A549 (cell line): Measurements from ENCODE around the gene CHN1. TPM values are rescaled to one million over a fixed set of nuclear protein-coding genes. Genes with fewer than 3 reads are reported as not detected.

Experiments used
- ATAC-seq, 2 experiments: fragments of 200-7000 bp in 1 of 2; fragments of >200 bp in 1 of 2; cut with Nextera tagmentation in 1 of 2; cut with Tn5 transposase in 1 of 2; 3 replicates each; pipeline versions ENCODE4 v1.8.0 to v1.9.1; 2018 to 2020; ENCODE audit warnings: mild to moderate bottlenecking in 1 of 2, moderate library complexity in 1 of 2
- CTCF ChIA-PET: fragments of 300-600 bp; sonication (Branson Sonifier 250); formaldehyde crosslinking; extraction: SDS; loops from one replicate; lab custom pipeline; 2021; ENCODE audit warnings: antibody characterized with exemption, inconsistent platforms; lab: Yijun Ruan, JAX
- POLR2A ChIA-PET: fragments of 350-600 bp; formaldehyde crosslinking; extraction: SDS; loops from one replicate; lab custom pipeline; 2021; ENCODE audit warnings: antibody characterized with exemption, inconsistent platforms; lab: Yijun Ruan, JAX
- DNase-seq, 2 experiments: peaks; one replicate each; pipeline versions ENCODE4 v3.0.0 to v3.0.0-alpha.2; 2011 to 2016; ENCODE audit warnings: low read depth in 1 of 2, low spot score in 1 of 2
- FAIRE-seq: peaks from 2 replicates; lab custom pipeline; 2011; peaks lifted over from hg19 to GRCh38; lab: Jason Lieb, UNC
- H3K27ac ChIP-seq, 2 experiments: fragments of >200 bp; sonication (Bioruptor Twin); formaldehyde crosslinking; 3 replicates each; pipeline ENCODE4 v1.5.1; 2016 to 2017
- H3K4me1 ChIP-seq: fragments of >200 bp; sonication (Bioruptor Twin); formaldehyde crosslinking; 3 replicates; pipeline ENCODE4 v1.6.1; 2016
- H3K4me2 ChIP-seq: fragments of >200 bp; sonication (Bioruptor Twin); formaldehyde crosslinking; 3 replicates; pipeline ENCODE4 v1.6.1; 2016
- H3K4me3 ChIP-seq: fragments of >200 bp; sonication (Bioruptor Twin); formaldehyde crosslinking; 3 replicates; pipeline ENCODE4 v1.5.1; 2016
- H3K9me3 ChIP-seq: fragments of >200 bp; sonication (Bioruptor Twin); formaldehyde crosslinking; 3 replicates; pipeline ENCODE4 v1.6.1; 2016
- CBX2 ChIP-seq: fragments of 200-600 bp; sonication (generic); IDR thresholded peaks from 2 replicates; pipeline ENCODE4 v1.6.1; 2016; ENCODE audit warnings: low read depth, mild to moderate bottlenecking, borderline replicate concordance
- CEBPB ChIP-seq, 2 experiments: fragments of >200 bp in 1 of 2; sonication (Bioruptor Twin) in 1 of 2; formaldehyde crosslinking in 1 of 2; IDR thresholded peaks; 2 replicates each; pipeline ENCODE4 v1.6.1; 2012 to 2016
- CHD4 ChIP-seq: fragments of 200-600 bp; sonication (generic); IDR thresholded peaks from 2 replicates; pipeline ENCODE4 v1.6.1; 2016; ENCODE audit warnings: antibody characterized with exemption, mild to moderate bottlenecking, borderline replicate concordance
- EHF ChIP-seq: fragments of 250-450 bp; sonication (Bioruptor Pico); IDR thresholded peaks from 2 replicates; pipeline ENCODE4 v1.5.0; 2020; ENCODE audit warnings: mild to moderate bottlenecking
- EHMT2 ChIP-seq: fragments of 200-600 bp; sonication (generic); IDR thresholded peaks from 2 replicates; pipeline ENCODE4 v1.6.1; 2016; ENCODE audit warnings: antibody characterized with exemption, low read depth, mild to moderate bottlenecking, moderate library complexity
- ELK1 ChIP-seq: fragments of 150-350 bp; IDR thresholded peaks from 2 replicates; pipeline ENCODE4 v1.6.1; 2014; ENCODE audit warnings: low read depth, mild to moderate bottlenecking, low read length
- EP300 ChIP-seq, 2 experiments: fragments of >200 bp; sonication (Bioruptor Twin); formaldehyde crosslinking; IDR thresholded peaks; 2 replicates in 1 of 2; 3 replicates in 1 of 2; pipeline ENCODE4 v1.6.1; 2016 to 2017
- FOXS1 ChIP-seq: fragments of 250-450 bp; sonication (Bioruptor Pico); IDR thresholded peaks from 2 replicates; pipeline ENCODE4 v1.5.0; 2020; ENCODE audit warnings: mild to moderate bottlenecking, moderate library complexity
- GATA3 ChIP-seq: IDR thresholded peaks from 2 replicates; pipeline ENCODE4 v1.6.1; 2012; ENCODE audit warnings: borderline replicate concordance
- HES2 ChIP-seq: fragments of >200 bp; sonication (Bioruptor Twin); formaldehyde crosslinking; IDR thresholded peaks from 2 replicates; pipeline ENCODE4 v1.6.1; 2016
- HOXA7 ChIP-seq: fragments of 250-450 bp; sonication (Bioruptor Pico); IDR thresholded peaks from 2 replicates; pipeline ENCODE4 v1.5.0; 2020; ENCODE audit warnings: mild to moderate bottlenecking, moderate library complexity
- HOXB5 ChIP-seq: fragments of 250-450 bp; sonication (Bioruptor Pico); IDR thresholded peaks from 2 replicates; pipeline ENCODE4 v1.5.0; 2020; ENCODE audit warnings: mild to moderate bottlenecking, moderate library complexity
- KDM1A ChIP-seq: fragments of 200-600 bp; sonication (generic); IDR thresholded peaks from 2 replicates; pipeline ENCODE4 v1.6.1; 2016; ENCODE audit warnings: low read depth, mild to moderate bottlenecking
- KDM5A ChIP-seq: fragments of 200-600 bp; sonication (generic); IDR thresholded peaks from 2 replicates; pipeline ENCODE4 v1.6.1; 2016; ENCODE audit warnings: antibody characterized with exemption, mild to moderate bottlenecking
- MAFK ChIP-seq: fragments of 450-650 bp; IDR thresholded peaks from 2 replicates; pipeline ENCODE4 v1.6.1; 2014; ENCODE audit not compliant: partially characterized antibody
- MAX ChIP-seq: IDR thresholded peaks from 2 replicates; pipeline ENCODE4 v1.6.1; 2012
- MYC ChIP-seq: IDR thresholded peaks from 2 replicates; pipeline ENCODE4 v1.6.1; 2012; ENCODE audit warnings: mild to moderate bottlenecking, inconsistent platforms, low read length, improper control_type of control experiment, borderline replicate concordance
- NFE2L2 ChIP-seq: fragments of 150-350 bp; conservative IDR thresholded peaks from 2 replicates; pipeline ENCODE4 v1.6.1; 2014; ENCODE audit warnings: low read length
- NR3C1 ChIP-seq: fragments of >200 bp; sonication (Bioruptor Twin); formaldehyde crosslinking; IDR thresholded peaks from 3 replicates; pipeline ENCODE4 v1.6.1; 2017
- PBX3 ChIP-seq: IDR thresholded peaks from 2 replicates; pipeline ENCODE4 v1.6.1; 2012
- POLR2A ChIP-seq: IDR thresholded peaks from 2 replicates; pipeline ENCODE4 v1.6.1; 2012; ENCODE audit warnings: mild to moderate bottlenecking, low read length
- SMC3 ChIP-seq: fragments of >200 bp; sonication (Bioruptor Twin); formaldehyde crosslinking; IDR thresholded peaks from 3 replicates; pipeline ENCODE4 v1.6.1; 2018; ENCODE audit warnings: inconsistent platforms
- SREBF2 ChIP-seq: fragments of 450-650 bp; IDR thresholded peaks from 2 replicates; pipeline ENCODE4 v1.6.1; 2014; ENCODE audit warnings: mild to moderate bottlenecking, moderate library complexity
- TFCP2L1 ChIP-seq: fragments of 250-450 bp; sonication (Bioruptor Pico); IDR thresholded peaks from 2 replicates; pipeline ENCODE4 v1.5.0; 2021; ENCODE audit warnings: mild to moderate bottlenecking
- USF2 ChIP-seq: fragments of 450-650 bp; IDR thresholded peaks from 2 replicates; pipeline ENCODE4 v1.6.1; 2014; ENCODE audit warnings: antibody characterized with exemption
- ZC3H11A ChIP-seq: fragments of 450-650 bp; IDR thresholded peaks from 2 replicates; pipeline ENCODE4 v1.6.1; 2014; ENCODE audit warnings: antibody characterized with exemption, mild to moderate bottlenecking
- ZFP36 ChIP-seq: fragments of 450-650 bp; IDR thresholded peaks from 2 replicates; pipeline ENCODE4 v1.6.1; 2014; ENCODE audit warnings: borderline replicate concordance; ENCODE audit not compliant: partially characterized antibody
- ZNF302 ChIP-seq: fragments of 250-450 bp; sonication (Bioruptor Pico); IDR thresholded peaks from 2 replicates; pipeline ENCODE4 v1.9.0; 2021; ENCODE audit warnings: inconsistent platforms, mild to moderate bottlenecking, moderate library complexity
- ZSCAN20 ChIP-seq: fragments of 250-450 bp; sonication (Bioruptor Pico); IDR thresholded peaks from 2 replicates; pipeline ENCODE4 v1.8.0; 2022; ENCODE audit warnings: mild to moderate bottlenecking, moderate library complexity
- WGBS: methylation state at CpG from one replicate; pipeline ENCODE4 v1.1.6; 2017; ENCODE audit errors: missing lambda C conversion rate; 5-methylcytosine and 5-hydroxymethylcytosine counted together
- polyA plus RNA-seq, 4 experiments: library from polyadenylated mRNA; depleted of rRNA in 3 of 4; stranded (reverse); fragments of >200 nt; fragmentation: RNase III in 1 of 4; extraction: RNeasy Plus Mini Kit Qiagen cat#74134 plus additional on column Dnase treatment in 1 of 4; gene quantifications; 2 replicates in 3 of 4; 3 replicates in 1 of 4; pipeline ENCODE4 v1.2.3, GENCODE V29; 2011 to 2017

The CHN1 gene
- polyA plus RNA-seq, 2 of the 4 experiments (the other 2 are of a cell fraction) = 20.9 to 46.6 TPM

GRCh38 chr2:174781996-174782395 lies 223.2 kb downstream of the CHN1 start:
- WGBS = 86% methylated on average over 11 of the region's 11 CpGs
- ATAC-seq (no peak), FAIRE-seq (no peak), DNase-seq (no peak)
- ChIA-PET POLR2A (no interaction called here), CTCF (interaction anchor here (0.9 to 3.6 kb wide), 4 partner anchors 9 to 205 kb away, joined by 3 to 29 read pairs (median 3); no protein-coding TSS in a partner anchor)
- Histone ChIP-seq H3K27ac (no peak overlapping the region), H3K9me3 (no peaks in the 10 kb centered on the region), H3K4me2 (no peak overlapping the region), H3K4me1 (no peaks in the 10 kb centered on the region), H3K4me3 (no peak overlapping the region)
- TF ChIP-seq NR3C1 = no peak
- TF ChIP-seq TFCP2L1 = no peak
- no peak for TF ChIP-seq EHF
- TF ChIP-seq PBX3 = no peak
- TF ChIP-seq EP300 (IDR thresholded peaks at IDR 0.05) = no peak
- no peak for TF ChIP-seq ZC3H11A
- TF ChIP-seq USF2 = no peak
- TF ChIP-seq HOXB5 = no peak
- TF ChIP-seq GATA3 = no peak
- no peak for TF ChIP-seq CHD4
- no peak for TF ChIP-seq FOXS1
- TF ChIP-seq MAFK = no peak
- no peak for TF ChIP-seq HOXA7 (CRISPR knock-in tag)
- no peak for TF ChIP-seq HES2
- no peak for TF ChIP-seq KDM5A

GRCh38 chr2:174781298-174781697 lies 223.9 kb downstream of the CHN1 start:
- FAIRE-seq (no peak), DNase-seq (no peak), ATAC-seq (no peak)
- Histone ChIP-seq H3K4me3 (no peak overlapping the region), H3K4me1 (no peaks in the 10 kb centered on the region), H3K4me2 (no peak overlapping the region), H3K9me3 (no peaks in the 10 kb centered on the region), H3K27ac (no peak overlapping the region)
- 72% methylated on average over 9 of the region's 9 CpGs for WGBS
- TF ChIP-seq MYC = no peak
- TF ChIP-seq EHMT2 = no peak
- TF ChIP-seq GATA3 = no peak
- no peak for TF ChIP-seq HOXB5
- no peak for TF ChIP-seq KDM1A
- TF ChIP-seq CBX2 = no peak
- ChIA-PET CTCF (interaction anchor here (0.9 to 3.6 kb wide), 4 partner anchors 10 to 206 kb away, joined by 3 to 29 read pairs (median 5); no protein-coding TSS in a partner anchor), POLR2A (no interaction called here)

- FAIRE-seq = no peak
These were observed 224.3 kb downstream of the CHN1 start for GRCh38 chr2:174780856-174781255.

More at GRCh38 chr2:174780856-174781255, 224.3 kb downstream of the CHN1 start:
- TF ChIP-seq SREBF2 = no peak
- no peak for TF ChIP-seq EHF
- TF ChIP-seq NFE2L2 = no peak
- no peak for TF ChIP-seq SMC3
- no peak for TF ChIP-seq HES2
- no peak for TF ChIP-seq TFCP2L1
- no peak for TF ChIP-seq NR3C1
- no peak for TF ChIP-seq CEBPB (IDR thresholded peaks at IDR 0.05)
- TF ChIP-seq ZSCAN20 (CRISPR knock-in tag) = no peak
- TF ChIP-seq KDM5A = no peak
- TF ChIP-seq ELK1 = no peak
- TF ChIP-seq MYC = no peak
- no peak for TF ChIP-seq PBX3
- TF ChIP-seq POLR2A = no peak
- TF ChIP-seq MAX = no peak
- TF ChIP-seq GATA3 = no peak
- no peak for TF ChIP-seq ZNF302 (CRISPR knock-in tag)
- no peak for TF ChIP-seq ZFP36
- Histone ChIP-seq H3K4me1 (no peaks in the 10 kb centered on the region), H3K4me3 (no peak overlapping the region), H3K27ac (no peak overlapping the region), H3K9me3 (no peaks in the 10 kb centered on the region), H3K4me2 (no peak overlapping the region)
- ATAC-seq = no peak
- DNase-seq = no peak
- 67% methylated on average over 6 of the region's 7 CpGs for WGBS
- POLR2A ChIA-PET = no interaction called here
- CTCF ChIA-PET = interaction anchor here (2.7 to 3.6 kb wide), 2 partner anchors 9 to 204 kb away, joined by 7 to 29 read pairs; no protein-coding TSS in a partner anchor
